HG03521 (cell line): ENCODE data around the gene CEP192.
"Not testable (repeated sequence)": the region's sequence is repeated elsewhere in the genome, so short reads cannot be mapped to it uniquely, and the experiment has no call there.

Source experiments
- ATAC-seq: cut with Tn5 transposase; IDR thresholded peaks from one replicate; pipeline ENCODE4 v1.9.1; 2021; ENCODE audit warnings: mild to moderate bottlenecking, moderate library complexity; ENCODE audit not compliant: unreplicated experiment

The CEP192 gene, protein sequence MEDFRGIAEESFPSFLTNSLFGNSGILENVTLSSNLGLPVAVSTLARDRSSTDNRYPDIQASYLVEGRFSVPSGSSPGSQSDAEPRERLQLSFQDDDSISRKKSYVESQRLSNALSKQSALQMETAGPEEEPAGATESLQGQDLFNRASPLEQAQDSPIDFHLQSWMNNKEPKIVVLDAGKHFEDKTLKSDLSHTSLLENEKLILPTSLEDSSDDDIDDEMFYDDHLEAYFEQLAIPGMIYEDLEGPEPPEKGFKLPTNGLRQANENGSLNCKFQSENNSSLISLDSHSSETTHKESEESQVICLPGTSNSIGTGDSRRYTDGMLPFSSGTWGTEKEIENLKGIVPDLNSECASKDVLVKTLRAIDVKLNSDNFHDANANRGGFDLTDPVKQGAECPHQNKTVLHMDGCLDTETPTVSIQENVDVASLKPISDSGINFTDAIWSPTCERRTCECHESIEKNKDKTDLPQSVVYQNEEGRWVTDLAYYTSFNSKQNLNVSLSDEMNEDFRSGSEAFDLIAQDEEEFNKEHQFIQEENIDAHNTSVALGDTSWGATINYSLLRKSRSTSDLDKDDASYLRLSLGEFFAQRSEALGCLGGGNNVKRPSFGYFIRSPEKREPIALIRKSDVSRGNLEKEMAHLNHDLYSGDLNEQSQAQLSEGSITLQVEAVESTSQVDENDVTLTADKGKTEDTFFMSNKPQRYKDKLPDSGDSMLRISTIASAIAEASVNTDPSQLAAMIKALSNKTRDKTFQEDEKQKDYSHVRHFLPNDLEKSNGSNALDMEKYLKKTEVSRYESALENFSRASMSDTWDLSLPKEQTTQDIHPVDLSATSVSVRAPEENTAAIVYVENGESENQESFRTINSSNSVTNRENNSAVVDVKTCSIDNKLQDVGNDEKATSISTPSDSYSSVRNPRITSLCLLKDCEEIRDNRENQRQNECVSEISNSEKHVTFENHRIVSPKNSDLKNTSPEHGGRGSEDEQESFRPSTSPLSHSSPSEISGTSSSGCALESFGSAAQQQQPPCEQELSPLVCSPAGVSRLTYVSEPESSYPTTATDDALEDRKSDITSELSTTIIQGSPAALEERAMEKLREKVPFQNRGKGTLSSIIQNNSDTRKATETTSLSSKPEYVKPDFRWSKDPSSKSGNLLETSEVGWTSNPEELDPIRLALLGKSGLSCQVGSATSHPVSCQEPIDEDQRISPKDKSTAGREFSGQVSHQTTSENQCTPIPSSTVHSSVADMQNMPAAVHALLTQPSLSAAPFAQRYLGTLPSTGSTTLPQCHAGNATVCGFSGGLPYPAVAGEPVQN (N-terminal part only)

DNA sequence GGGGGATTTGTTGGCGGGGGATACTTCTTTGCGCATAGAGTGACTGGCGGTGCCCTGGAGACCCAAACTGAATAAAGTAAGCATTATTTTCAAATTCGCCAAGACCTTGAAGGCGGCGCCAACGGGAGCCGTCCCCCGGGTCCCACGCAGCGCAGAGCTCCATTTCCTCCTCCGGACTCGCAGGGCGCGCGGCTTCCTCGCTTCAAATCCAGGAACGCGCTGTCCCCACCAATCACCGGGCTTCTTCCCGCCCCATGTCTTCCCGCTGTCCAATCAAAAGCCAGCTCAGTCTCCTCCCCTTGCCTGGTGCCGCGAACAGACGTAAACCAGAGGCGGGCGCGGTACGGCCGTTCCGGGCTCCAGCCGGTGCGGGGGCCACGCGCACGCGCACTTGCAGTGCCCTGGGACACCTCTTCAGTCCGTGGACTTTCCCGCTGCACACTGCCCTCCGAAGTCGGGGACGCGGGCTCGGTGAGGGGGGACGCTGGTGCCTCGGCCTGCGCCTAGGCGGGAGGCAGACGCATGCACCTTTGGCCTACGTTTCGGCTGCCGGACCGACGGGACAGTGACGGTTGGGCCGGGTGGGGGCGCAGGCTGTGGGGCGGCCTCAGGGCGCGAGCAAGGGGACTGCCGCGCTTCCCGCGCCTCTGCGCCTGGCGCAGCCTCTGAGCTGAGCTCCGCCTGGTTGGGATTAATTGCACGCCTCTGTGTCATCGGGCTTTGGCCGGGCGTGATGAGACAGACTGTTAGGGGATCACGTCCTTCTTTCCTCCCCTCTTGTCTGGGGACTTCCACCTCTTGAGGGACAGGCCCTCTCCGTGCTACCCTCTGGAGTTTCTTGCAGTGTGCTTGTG lies at the start of gene CEP192:
CEP192 (plus strand) TSS at position 396 of the 854 bp plus-strand sequence. CDS start 8,063 bp downstream, outside the sequence.
- peak; percentile 87 for ATAC-seq

DNA sequence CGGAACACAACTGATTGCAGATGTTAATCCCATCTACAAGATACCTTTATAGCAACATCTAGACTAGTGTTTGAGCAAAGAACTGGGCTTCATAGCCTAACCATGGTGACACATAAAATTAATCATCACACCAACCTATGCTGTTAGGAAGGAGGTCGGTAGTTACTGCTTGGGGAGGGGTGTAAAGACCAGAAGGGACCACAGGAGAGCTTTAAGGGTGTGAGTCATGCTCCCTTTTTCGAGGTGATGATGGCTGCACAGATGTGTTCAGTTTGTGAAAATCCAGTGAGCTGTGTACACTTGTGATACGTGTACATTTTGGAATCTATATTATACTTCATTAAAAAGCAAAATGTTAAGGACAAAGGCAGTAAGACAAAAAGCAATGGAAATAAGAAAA lies 47.9 kb upstream of the CEP192 start:
- no peak for ATAC-seq

GRCh38 chr18:12944709-12945108 lies 46.5 kb upstream of the CEP192 start:
- no peak for ATAC-seq

DNA sequence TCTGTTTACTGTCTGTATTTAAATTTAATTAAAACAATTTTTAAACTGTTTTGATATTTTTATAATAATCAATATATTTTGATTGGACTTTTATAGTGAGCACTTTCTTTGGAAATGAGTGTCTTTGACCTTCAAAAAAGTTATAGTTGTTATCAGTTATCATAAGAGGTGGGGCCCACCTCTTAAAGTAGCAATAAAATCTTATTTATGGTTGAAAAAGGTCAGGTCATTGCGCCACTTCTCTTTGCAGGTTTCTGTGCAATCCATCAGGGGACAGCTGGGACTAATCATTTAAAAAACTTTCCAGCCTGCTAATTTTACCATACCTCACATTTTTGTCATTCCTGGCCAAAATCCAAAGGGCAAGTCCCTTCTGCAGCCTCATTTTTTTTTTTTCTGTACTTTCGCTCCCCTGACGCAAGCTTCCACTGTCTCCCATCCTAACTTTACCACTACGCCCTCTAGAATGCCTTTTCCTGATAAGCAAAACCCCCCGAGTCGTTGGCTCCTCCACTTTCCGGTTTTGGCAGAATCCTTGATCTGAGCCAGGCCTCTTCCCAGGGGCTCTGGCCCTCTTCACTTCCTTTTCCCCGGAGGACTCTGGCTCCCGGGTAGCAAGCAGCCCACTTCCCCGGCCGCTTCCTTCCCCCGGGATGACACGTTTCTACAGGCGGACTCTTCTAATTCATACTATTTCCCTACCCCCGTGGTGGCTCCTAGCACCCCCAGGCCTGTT lies 44.4 kb upstream of the CEP192 start:
- no peak for ATAC-seq

DNA sequence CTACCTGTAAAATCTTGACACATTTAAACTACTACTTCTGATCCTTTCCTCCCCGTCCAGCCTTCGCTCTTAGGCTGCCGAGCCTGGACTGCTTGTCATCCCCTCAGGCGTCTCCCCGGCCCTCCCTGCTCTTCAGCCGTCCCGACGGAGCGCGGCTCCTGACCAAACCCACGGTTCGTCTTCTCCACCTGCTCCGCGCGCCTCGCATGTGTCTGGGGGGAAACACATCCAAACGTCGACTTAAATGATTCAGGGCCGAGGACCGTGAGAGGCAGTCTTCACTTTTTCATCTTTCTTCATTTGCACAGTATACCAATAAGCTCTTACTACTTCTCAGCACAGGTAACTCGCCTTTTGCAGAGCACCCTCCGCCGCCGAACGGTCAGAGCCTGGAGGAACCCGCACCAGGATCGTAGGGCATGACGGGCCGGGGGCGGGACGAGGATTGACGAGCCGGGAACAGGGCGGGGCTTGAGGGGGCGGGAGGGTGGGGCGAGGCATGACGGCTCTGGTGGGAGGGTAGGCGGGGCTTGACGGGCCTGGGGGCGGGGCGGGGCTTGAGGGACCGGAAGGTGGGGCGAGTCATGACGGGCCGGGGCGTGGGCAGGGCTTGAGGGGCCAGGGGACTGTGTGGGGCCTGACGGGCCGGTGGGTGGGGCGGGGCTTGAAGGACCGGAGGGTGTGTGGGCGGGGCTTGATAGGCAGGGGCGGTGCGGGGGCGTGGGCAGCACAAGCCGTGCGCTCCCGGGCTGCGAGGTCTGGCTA lies 43.7 kb upstream of the CEP192 start, which contains the start of gene SEH1L:
SEH1L (plus strand) TSS at position 727 of the 765 bp plus-strand sequence. CDS start 111 bp downstream, outside the sequence.
- ATAC-seq = peak; percentile 69

GRCh38 chr18:12948050-12948804 lies 42.9 kb upstream of the CEP192 start:
- ATAC-seq = peak; percentile 70

DNA sequence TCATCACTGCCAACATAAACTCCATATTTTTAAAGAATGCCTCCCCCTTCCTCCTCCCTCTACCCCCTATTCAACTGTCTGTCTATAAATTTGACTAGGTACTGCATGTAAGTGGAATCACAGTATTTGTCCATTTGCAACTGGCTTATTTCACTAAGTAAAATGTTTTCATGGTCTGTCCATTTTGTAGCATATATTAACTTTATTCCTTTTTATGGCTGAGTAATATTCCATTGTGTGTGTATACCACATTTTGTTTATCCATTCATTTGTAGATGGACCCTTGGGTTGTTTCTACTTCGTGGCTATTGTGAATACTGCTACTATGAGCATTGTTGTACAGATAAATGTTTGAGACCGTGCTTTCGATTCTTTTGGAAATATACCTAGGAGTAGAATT lies 32.7 kb upstream of the CEP192 start:
- no peak for ATAC-seq

GRCh38 chr18:12960395-12960794 lies 30.8 kb upstream of the CEP192 start:
- no peak for ATAC-seq

- ATAC-seq = no peak
Measured at GRCh38 chr18:12960853-12961397, 30.2 kb upstream of the CEP192 start.

DNA sequence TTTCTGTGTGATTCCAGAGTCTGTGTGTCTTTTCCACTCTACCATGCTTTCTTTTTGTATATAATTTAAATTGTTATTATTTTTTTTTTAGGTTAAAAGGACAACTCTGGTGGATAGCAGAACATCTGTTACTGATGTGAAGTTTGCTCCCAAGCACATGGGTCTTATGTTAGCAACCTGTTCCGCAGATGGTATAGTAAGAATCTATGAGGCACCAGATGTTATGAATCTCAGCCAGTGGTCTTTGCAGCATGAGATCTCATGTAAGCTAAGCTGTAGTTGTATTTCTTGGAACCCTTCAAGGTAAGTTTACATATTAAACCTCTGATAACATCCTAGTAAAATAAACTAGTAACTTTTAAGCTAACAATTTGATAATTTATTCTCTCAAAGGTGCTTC lies 28.1 kb upstream of the CEP192 start:
- no peak for ATAC-seq

DNA sequence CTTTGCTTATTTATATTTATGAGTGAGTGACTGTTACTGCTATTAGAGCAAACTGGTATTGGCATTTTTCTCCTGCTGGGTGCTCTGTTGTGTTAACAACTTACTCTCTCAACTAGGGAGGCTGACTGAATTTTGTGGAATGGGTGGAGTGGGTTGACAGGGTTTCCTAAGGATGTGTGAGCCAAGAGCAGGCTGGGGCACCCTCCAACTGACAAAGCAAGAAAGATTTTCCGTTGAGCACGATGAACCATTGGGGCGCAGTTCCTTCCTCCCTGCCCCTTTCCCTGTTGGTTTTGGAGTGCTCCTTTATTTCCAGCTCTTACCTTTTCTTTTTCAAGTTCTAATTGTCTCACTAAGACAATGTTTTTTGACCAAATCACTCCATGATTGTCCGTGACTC lies 23.0 kb upstream of the CEP192 start:
- ATAC-seq = no peak

DNA sequence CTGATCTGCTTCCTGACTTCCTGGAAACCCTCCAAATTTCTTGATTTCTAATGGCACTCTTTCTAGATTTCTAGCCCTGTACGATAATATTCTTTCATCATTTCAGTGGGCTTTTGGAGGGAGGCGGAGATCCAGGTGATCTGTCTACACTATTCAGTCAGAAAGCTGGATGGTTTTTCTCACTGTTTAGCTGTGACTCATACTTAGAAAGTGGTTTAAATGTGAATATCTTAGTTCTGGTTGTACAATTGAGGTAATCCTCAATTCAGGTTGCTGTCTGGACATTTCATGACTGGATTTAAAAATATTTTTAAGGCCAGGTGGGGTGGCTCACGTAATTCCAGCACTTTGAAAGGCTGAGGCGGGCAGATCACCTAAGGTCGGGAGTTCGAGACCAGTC lies 22.5 kb upstream of the CEP192 start:
- ATAC-seq = no peak

DNA sequence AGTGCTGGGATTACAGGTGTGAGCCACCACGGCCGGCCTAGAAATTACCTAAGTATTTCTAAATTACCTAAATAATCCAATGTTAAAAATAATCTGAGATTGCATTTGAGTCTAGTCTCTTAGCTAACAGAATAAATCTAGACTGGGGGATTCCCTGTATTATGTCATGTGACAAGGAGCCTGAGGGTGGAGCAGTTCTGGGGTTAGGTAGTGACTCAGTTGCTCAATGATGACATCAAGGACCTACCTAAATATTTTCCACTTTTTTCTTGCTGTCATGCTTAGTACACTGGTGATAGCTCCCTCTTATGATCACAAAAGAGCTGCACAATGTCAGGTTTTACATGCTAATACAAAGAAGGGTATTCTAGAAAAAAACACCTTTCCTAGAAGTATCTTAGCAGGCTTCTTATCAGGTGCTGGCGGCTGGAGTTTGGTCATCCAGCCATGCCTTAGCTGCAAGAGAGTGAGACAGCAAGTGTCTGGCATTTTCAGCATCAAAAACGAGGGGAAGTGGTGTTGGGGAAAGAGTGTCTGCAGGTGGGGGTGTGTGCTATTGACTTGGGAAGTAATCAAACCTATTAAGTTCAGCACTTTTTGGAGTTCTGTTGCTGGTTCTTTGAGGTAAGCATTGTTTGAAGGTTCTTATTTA lies 17.5 kb upstream of the CEP192 start:
- ATAC-seq = no peak

DNA sequence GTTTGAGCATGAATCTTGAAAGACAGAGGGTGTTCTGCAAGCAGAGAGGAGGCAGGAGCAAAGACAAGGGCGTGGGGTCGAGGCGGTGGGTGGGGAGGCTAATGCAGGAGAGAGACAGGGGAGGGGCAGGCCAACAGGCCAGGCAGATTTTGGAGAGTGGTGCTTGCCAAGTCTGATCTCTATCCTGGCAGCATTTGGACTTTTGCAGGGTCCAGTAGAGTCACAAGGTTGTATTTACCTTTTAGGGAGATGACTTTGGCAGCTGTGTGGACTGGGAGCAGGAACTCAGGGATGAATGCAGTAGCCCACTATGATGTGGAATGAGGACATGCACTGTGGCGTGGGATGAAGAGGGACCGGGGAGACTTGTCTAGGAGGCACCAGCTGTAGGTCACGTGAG lies 15.7 kb upstream of the CEP192 start:
- no peak for ATAC-seq

- ATAC-seq = no peak
Measured at GRCh38 chr18:12976305-12976704, 14.9 kb upstream of the CEP192 start.

- ATAC-seq = not testable (repeated sequence)
Measured at GRCh38 chr18:12980065-12980464, 11.1 kb upstream of the CEP192 start.
